Fibroblast of mammary gland (primary cell): ENCODE measurements around the gene CHMP3.
"Not testable (repeated sequence)": the region's sequence is repeated elsewhere in the genome, so short reads cannot be mapped to it uniquely, and the experiment has no call there.

ENCODE experiments used
- DNase-seq: peaks from one replicate; pipeline ENCODE4 v3.0.0-alpha.2; 2010; ENCODE audit warnings: low read depth
- H3K4me3 ChIP-seq: 2 replicates; pipeline ENCODE4 v1.5.1; 2011; ENCODE audit warnings: low read depth, mild to moderate bottlenecking, low read length, moderate library complexity; ENCODE audit not compliant: control insufficient read depth
- TF ChIP-seq, protein P1 (sequence below): conservative IDR thresholded peaks from 2 replicates; pipeline ENCODE4 v1.5.1; 2011; ENCODE audit warnings: low read depth, low read length, inconsistent platforms; ENCODE audit not compliant: control insufficient read depth, insufficient read depth

Gene CHMP3

DNA sequence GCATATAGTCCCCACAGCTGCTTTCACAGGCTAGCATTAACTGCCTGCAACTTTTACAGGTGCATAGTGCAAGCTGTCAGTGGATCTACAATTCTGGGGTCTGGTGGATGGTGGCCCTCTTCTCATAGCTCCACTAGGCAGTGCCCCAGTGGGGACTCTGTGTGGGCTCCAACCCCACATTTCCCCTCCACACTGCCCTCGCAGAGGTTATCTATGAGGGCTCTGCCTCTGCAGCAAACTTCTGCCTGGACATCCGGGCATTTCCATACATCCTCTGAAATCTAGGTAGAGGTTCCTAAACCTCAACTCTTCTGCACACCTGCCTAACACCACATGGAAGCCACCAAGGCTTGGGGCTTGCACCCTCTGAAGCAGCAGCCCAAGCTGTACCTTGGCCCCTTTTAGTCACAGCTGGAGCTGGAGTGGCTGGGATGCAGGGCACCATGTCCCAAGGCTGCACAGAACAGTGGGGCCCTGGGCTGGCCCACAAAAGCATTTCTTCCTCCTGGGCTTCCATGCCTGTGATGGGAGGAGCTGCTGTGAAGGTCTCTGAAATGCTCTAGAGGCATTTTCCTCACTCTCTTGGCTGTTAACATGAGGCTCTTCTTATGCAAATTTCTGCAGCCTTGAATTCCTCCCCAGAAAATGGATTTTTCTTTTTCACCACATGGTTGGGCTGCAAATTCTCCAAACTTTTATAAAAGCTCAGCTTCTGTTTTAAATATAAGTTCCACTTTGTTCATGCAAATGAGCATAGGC lies 62.7 kb downstream of the CHMP3 start:
- DNase-seq: no peak
- no peak overlapping the region for H3K4me3 ChIP-seq
- TF ChIP-seq, protein P1, sequence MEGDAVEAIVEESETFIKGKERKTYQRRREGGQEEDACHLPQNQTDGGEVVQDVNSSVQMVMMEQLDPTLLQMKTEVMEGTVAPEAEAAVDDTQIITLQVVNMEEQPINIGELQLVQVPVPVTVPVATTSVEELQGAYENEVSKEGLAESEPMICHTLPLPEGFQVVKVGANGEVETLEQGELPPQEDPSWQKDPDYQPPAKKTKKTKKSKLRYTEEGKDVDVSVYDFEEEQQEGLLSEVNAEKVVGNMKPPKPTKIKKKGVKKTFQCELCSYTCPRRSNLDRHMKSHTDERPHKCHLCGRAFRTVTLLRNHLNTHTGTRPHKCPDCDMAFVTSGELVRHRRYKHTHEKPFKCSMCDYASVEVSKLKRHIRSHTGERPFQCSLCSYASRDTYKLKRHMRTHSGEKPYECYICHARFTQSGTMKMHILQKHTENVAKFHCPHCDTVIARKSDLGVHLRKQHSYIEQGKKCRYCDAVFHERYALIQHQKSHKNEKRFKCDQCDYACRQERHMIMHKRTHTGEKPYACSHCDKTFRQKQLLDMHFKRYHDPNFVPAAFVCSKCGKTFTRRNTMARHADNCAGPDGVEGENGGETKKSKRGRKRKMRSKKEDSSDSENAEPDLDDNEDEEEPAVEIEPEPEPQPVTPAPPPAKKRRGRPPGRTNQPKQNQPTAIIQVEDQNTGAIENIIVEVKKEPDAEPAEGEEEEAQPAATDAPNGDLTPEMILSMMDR: no peak

DNA sequence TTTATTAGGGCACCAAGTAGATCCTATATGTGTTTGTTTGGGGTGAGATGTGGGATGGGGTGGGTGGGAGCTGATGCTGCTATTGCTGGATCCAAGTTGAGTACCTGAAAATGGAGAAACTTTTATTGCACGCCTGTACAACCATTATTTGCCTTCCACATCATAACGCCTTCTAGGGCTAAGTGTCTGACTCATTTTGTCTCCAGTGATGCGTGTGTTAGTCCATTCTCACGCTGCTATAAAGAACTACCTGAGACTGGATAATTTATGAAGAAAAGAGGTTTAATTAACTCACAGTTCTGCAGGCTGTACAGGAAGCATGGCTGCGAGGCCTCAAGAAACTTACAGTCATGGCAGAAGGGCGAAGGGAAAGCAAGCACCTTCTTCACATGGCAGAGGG lies 63.9 kb downstream of the CHMP3 start:
- peak; percentile 8 for DNase-seq
- TF ChIP-seq, protein P1: no peak
- H3K4me3 ChIP-seq: no peak overlapping the region

DNA sequence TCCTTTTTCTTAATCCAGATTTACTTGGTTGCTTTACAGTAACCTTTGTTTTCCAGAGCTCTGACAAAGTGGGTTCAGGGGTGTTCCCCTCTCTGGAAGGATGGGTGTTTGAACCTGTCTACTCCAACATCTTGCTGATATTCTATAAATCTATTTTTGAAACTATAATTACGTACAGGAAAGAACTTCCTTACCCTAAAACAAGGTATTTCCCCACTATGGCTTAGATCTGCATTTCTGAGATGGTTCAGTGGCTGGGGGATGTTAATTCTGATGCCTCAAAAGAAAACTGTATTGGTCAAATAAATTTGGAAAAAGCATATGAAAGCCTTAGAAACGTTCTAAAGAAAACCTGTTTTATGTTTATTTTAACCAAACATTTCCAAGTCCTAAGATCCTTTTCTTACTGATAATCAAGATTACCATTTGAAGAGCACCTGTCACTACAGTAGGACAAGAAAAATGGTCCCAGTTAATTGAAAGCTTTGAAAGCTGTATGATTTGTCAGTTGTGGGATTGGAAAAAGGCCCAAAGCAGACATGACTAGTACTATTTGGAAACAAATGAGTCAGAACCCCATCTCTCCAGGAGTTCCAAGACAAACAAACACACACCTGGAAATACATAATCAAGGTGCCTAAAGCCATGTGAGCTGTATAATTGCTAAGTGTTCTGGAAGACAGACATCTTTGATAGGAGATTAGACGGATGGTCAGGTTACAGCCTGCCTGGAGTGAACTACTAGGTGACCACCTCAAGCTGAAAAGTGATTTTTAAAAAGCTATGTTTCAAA lies 64.6 kb downstream of the CHMP3 start:
- peak; percentile 40 for DNase-seq
- TF ChIP-seq, protein P1: no peak
- no peak overlapping the region for H3K4me3 ChIP-seq

DNA sequence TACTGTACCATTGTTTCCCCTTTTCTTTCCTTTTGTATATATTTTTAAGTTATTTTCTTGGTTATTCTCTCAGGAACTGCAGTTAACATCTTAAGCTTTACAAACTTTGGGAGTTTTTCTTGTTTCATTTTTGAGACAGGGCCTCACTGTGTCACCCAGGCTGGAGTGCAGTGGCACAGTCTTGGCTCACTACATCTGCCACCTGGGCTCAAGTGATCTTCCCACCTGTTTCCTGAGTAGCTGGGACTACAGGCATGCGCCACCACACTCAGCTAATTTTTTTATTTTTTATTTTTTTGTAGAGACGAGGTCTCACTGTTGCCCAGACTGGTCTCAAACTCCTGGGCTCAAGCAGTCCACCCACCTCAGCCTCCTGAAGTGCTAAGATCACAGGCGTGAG lies 66.9 kb downstream of the CHMP3 start:
- not testable (repeated sequence) for H3K4me3 ChIP-seq, DNase-seq

DNA sequence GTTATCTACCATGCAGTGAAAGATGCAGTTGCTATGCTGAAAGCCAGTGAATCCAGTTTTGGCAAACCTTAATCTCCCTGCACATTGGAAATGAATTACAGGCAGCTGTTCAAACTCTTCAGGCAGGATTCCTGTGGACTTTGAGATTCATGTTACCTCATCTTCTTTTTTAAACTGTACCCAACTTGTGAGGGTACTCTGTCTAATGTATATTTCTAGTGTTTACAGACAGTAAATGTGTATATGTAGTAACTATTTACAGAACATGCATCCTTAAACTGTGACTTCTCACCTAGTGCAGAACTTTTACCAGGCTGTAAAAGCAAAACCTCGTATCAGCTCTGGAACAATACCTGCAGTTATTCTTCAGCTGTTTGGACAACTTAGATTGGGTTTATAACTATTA lies 71.2 kb downstream of the CHMP3 start:
- TF ChIP-seq, protein P1: no peak
- no peak overlapping the region for H3K4me3 ChIP-seq
- DNase-seq: no peak

DNA sequence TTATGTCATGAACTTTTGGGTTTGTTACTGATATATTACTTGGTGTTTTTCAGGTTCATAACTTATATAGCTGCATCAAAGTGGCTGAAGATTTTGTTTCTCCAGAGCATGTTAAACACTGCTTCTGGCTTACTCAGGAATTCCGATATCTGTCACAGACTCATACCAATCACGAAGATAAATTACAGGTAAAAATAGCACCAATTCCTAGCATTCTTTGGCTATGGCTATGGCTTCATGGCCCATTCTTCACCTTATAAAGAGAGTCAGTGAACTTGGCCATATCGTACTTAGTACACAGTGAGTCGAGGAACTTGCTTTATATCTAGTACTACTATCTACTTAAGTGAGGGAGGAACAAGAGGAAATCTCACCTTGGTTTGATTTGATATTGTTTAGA lies 72.2 kb downstream of the CHMP3 start:
- no peak overlapping the region for H3K4me3 ChIP-seq
- DNase-seq: no peak
- TF ChIP-seq, protein P1: no peak

DNA sequence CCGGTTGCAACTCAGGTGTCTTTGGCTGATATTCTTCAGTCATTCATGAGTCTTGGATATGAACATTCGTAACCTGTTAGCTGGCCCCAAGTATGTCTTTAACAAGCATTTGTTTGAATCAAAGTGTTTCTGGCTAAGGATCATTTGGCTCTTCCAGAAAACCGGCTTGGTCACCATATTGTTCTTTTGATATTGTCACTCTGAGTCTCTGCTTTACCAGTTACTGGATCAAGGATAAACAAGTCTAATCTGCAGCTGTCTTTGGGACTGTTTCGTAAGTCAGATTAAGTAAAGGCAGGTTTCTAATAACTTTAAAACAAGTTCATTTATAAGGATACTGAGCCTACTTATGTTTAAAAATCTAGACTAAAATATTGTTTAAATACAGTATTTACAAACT lies 73.0 kb downstream of the CHMP3 start:
- TF ChIP-seq, protein P1: no peak
- DNase-seq: no peak

More for the DNA sequence above, 73.0 kb downstream of the CHMP3 start:
- no peak overlapping the region for H3K4me3 ChIP-seq
